GM18526 (cell line): ENCODE results near the gene CCDC122.

Source experiments
- POLR2A ChIP-seq: IDR thresholded peaks from 3 replicates; pipeline ENCODE4 v1.6.1; 2011; ENCODE audit not compliant: insufficient read length; ENCODE audit errors: extremely low read depth

Gene CCDC122

GRCh38 chr13:43792076-43792881 lies 87.3 kb downstream of the CCDC122 start:
- TF ChIP-seq POLR2A, result no peak

DNA sequence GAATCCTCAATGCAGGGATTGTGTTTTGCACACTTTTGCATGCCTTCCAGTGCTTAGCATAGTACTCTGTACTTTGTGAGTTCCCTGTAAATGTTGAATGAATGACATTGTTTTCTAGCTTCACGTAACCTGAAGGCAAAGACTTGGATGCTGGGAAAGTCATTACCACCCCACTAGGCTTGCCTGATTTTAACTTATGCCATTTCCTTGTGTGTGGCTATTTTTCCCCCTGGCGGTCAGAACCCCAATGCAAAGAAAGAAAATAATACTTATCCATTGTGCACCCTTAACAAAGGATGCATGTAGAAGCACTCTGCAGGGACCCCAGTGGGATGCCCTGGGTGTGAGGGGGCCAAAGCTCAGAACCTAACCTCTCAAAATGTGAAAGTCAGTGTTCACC lies 91.5 kb downstream of the CCDC122 start:
- no peak for TF ChIP-seq POLR2A

- no peak for TF ChIP-seq POLR2A
These were observed 92.0 kb downstream of the CCDC122 start for GRCh38 chr13:43787518-43787891.

GRCh38 chr13:43786766-43787517 lies 92.6 kb downstream of the CCDC122 start, which contains the start of gene ENOX1:
TSS of gene ENOX1 (minus strand) at chr13:43786972.
- TF ChIP-seq POLR2A, result no peak

- no peak for TF ChIP-seq POLR2A
These were observed 93.1 kb downstream of the CCDC122 start for GRCh38 chr13:43786472-43786765.
